CD14-positive monocyte (primary cell): ENCODE measurements around the gene ACSF2. TPM values are rescaled to one million over a fixed set of nuclear protein-coding genes. Genes with fewer than 3 reads are reported as not detected.

Source experiments
- DNase-seq, 3 donors: peaks; one replicate each; pipeline ENCODE4 v3.0.0-alpha.2; 2011 to 2022
- H2AFZ ChIP-seq: 2 replicates; pipeline ENCODE4 v1.6.0; 2012; ENCODE audit warnings: mild to moderate bottlenecking, low read depth, low read length, inconsistent platforms; ENCODE audit not compliant: insufficient read depth, poor library complexity, severe bottlenecking
- H3K27ac ChIP-seq, 2 donors: 1 replicate in 1 of 2; 2 replicates in 1 of 2; pipeline ENCODE4 v1.5.1; 2012 to 2013; ENCODE audit warnings: low read length in 2 of 2, control low read depth in 1 of 2, inconsistent platforms in 1 of 2, low read depth in 1 of 2, mild to moderate bottlenecking in 1 of 2
- H3K27me3 ChIP-seq, 2 donors: one replicate each; pipeline versions ENCODE4 v1.6.0 to v1.6.1; 2011 to 2013; ENCODE audit warnings: low read length in 2 of 2; ENCODE audit not compliant: control insufficient read depth in 2 of 2, insufficient read depth in 2 of 2
- H3K36me3 ChIP-seq, 2 donors: replicated peaks in 1 of 2; 1 replicate in 1 of 2; 2 replicates in 1 of 2; pipeline versions ENCODE4 v1.5.1 to v1.6.1; 2012 to 2013; ENCODE audit warnings: low read length in 2 of 2, control low read depth in 1 of 2, inconsistent platforms in 1 of 2, mild to moderate bottlenecking in 1 of 2; ENCODE audit not compliant: insufficient read depth in 2 of 2, control insufficient read depth in 1 of 2
- H3K4me1 ChIP-seq, 2 donors: 1 replicate in 1 of 2; 2 replicates in 1 of 2; pipeline versions ENCODE4 v1.5.1 to v1.6.1; 2012 to 2013; ENCODE audit warnings: low read length in 2 of 2, control low read depth in 1 of 2, inconsistent platforms in 1 of 2, mild to moderate bottlenecking in 1 of 2, moderate library complexity in 1 of 2; ENCODE audit not compliant: insufficient read depth in 2 of 2, control insufficient read depth in 1 of 2
- H3K4me2 ChIP-seq: replicated peaks from 2 replicates; pipeline ENCODE3; 2012; ENCODE audit warnings: low read length, moderate library complexity, mild to moderate bottlenecking; ENCODE audit not compliant: poor library complexity, severe bottlenecking; ENCODE audit errors: extremely low read depth
- H3K4me3 ChIP-seq, 3 experiments: fragments of 200-600 bp in 1 of 3; sonication (generic) in 1 of 3; replicated peaks in 1 of 3; 1 replicate in 2 of 3; 2 replicates in 1 of 3; pipeline ENCODE4 v1.5.1; 2011 to 2013; ENCODE audit warnings: low read length in 3 of 3, mild to moderate bottlenecking in 3 of 3, control low read depth in 2 of 3, low read depth in 2 of 3, inconsistent platforms in 1 of 3, moderate library complexity in 1 of 3
- H3K79me2 ChIP-seq: 2 replicates; pipeline ENCODE4 v1.6.0; 2012; ENCODE audit warnings: mild to moderate bottlenecking, control low read depth, inconsistent platforms, low read length, moderate library complexity; ENCODE audit not compliant: insufficient read depth
- H3K9ac ChIP-seq: 2 replicates; pipeline ENCODE4 v1.6.0; 2017; ENCODE audit warnings: low read length, mild to moderate bottlenecking; ENCODE audit not compliant: insufficient read depth, poor library complexity, severe bottlenecking
- H3K9me3 ChIP-seq, 2 donors: replicated peaks in 1 of 2; 1 replicate in 1 of 2; 2 replicates in 1 of 2; pipeline versions ENCODE4 v1.5.1 to v1.6.1; 2012 to 2013; ENCODE audit warnings: low read length in 2 of 2, control low read depth in 1 of 2; ENCODE audit not compliant: control insufficient read depth in 1 of 2, insufficient read depth in 1 of 2
- H4K20me1 ChIP-seq: 2 replicates; pipeline ENCODE4 v1.6.0; 2012; ENCODE audit warnings: mild to moderate bottlenecking, low read length, control low read depth, moderate library complexity; ENCODE audit not compliant: insufficient read depth
- H3K27ac Mint-ChIP-seq, 7 donors: one replicate each; pipeline ENCODE4 v1.8.0; 2020; ENCODE audit warnings: mild to moderate bottlenecking in 7 of 7, mixed read lengths in 7 of 7, moderate library complexity in 6 of 7, inconsistent platforms in 2 of 7
- H3K27me3 Mint-ChIP-seq, 3 donors: one replicate each; pipeline ENCODE4 v1.8.0; 2021 to 2022; ENCODE audit warnings: low read depth in 3 of 3, mild to moderate bottlenecking in 3 of 3, mixed read lengths in 3 of 3, moderate library complexity in 3 of 3, inconsistent platforms in 1 of 3
- H3K36me3 Mint-ChIP-seq, 2 donors: one replicate each; pipeline ENCODE4 v1.8.0; 2020; ENCODE audit warnings: mixed read lengths in 2 of 2, inconsistent platforms in 1 of 2, mild to moderate bottlenecking in 1 of 2
- H3K4me1 Mint-ChIP-seq: one replicate; pipeline ENCODE4 v1.8.0; 2020; ENCODE audit warnings: mild to moderate bottlenecking, mixed read lengths
- H3K4me3 Mint-ChIP-seq, 2 donors: one replicate each; pipeline ENCODE4 v1.8.0; 2020; ENCODE audit warnings: mild to moderate bottlenecking in 2 of 2, mixed read lengths in 2 of 2, moderate library complexity in 1 of 2
- H3K9me3 Mint-ChIP-seq, 7 donors: one replicate each; pipeline ENCODE4 v1.8.0; 2020 to 2022; ENCODE audit warnings: mixed read lengths in 7 of 7, mild to moderate bottlenecking in 6 of 7, moderate library complexity in 6 of 7, inconsistent platforms in 2 of 7
- CTCF ChIP-seq: fragments of 200-600 bp; IDR thresholded peaks from one replicate; pipeline ENCODE4 v1.8.0; 2022; ENCODE audit warnings: antibody characterized with exemption, mild to moderate bottlenecking
- WGBS: methylation state at CpG from one replicate; pipeline ENCODE4 v1.1.5; 2013; ENCODE audit warnings: missing lambda C conversion rate; ENCODE audit not compliant: insufficient coverage; 5-methylcytosine and 5-hydroxymethylcytosine counted together
- intact Hi-C, 2 donors: fragments of 100-400 bp; cut with micrococcal nuclease; formaldehyde crosslinking; loops; one replicate each; pipeline versions ENCODE4 v1.15.0 to v1.15.1; 2023
- polyA plus RNA-seq, 3 donors: library from polyadenylated mRNA; depleted of rRNA in 1 of 3; unstranded in 2 of 3; stranded (reverse) in 1 of 3; fragments of 300-500 nt in 2 of 3; fragments of >200 nt in 1 of 3; fragmentation: Illumina TruSeq in 2 of 3; gene quantifications; 1 replicate in 2 of 3; 2 replicates in 1 of 3; pipeline ENCODE4 v1.2.3, GENCODE V29; 2012 to 2021

Gene ACSF2
- polyA plus RNA-seq, 3 donors, result 2.8 to 24.4 (median 5.5) TPM

GRCh38 chr17:50465635-50466034 is 39.6 kb downstream of the ACSF2 start:
- DNase-seq, result no peak
- H3K27ac ChIP-seq, result no peak overlapping the region
- Mint-ChIP-seq H3K27ac (no peak overlapping the region), H3K4me3 (no peak overlapping the region), H3K9me3 (peaks cover 0 to 7% (median 2%) of the 10 kb centered on the region in 7 donors), H3K4me1 (peaks cover 10% of the 10 kb centered on the region), H3K36me3 (no peaks in the 10 kb centered on the region), H3K27me3 (peaks cover 31 to 38% (median 38%) of the 10 kb centered on the region in 3 donors)
- WGBS, result 86% methylated on average over 8 of the region's 9 CpGs
- H3K27me3 ChIP-seq, result peaks cover 12 to 36% of the 10 kb centered on the region in 2 donors
- TF ChIP-seq CTCF, result no peak
- no peak overlapping the region for H3K4me3 ChIP-seq
- no peaks in the 10 kb centered on the region for H3K79me2 ChIP-seq
- no peak overlapping the region for H2AFZ ChIP-seq
- H3K9me3 ChIP-seq, result no peaks in the 10 kb centered on the region
- H3K4me1 ChIP-seq, result peaks cover 5 to 10% of the 10 kb centered on the region in 2 donors
- intact Hi-C loops, result no loop called here
- no peaks in the 10 kb centered on the region for H3K36me3 ChIP-seq
- H4K20me1 ChIP-seq, result no peaks in the 10 kb centered on the region
- H3K4me2 ChIP-seq, result no peak overlapping the region
- H3K9ac ChIP-seq, result no peak overlapping the region

- peaks cover 0 to 7% (median 2%) of the 10 kb centered on the region in 7 donors for H3K9me3 Mint-ChIP-seq
- no peak overlapping the region for H3K27ac ChIP-seq
- no peaks in the 10 kb centered on the region for H3K9me3 ChIP-seq
- H2AFZ ChIP-seq, result no peak overlapping the region
- no peaks in the 10 kb centered on the region for H3K36me3 Mint-ChIP-seq
- H3K4me2 ChIP-seq, result no peak overlapping the region
- peaks cover 12 to 41% of the 10 kb centered on the region in 2 donors for H3K27me3 ChIP-seq
- H3K27me3 Mint-ChIP-seq, result peaks cover 32 to 42% (median 42%) of the 10 kb centered on the region in 3 donors
- H3K4me1 ChIP-seq, result peaks cover 5 to 10% of the 10 kb centered on the region in 2 donors
- WGBS, result 95% methylated on average over 2 of the region's 9 CpGs
- no peaks in the 10 kb centered on the region for H3K79me2 ChIP-seq
- no peak overlapping the region for H3K27ac Mint-ChIP-seq
- H3K4me3 Mint-ChIP-seq, result no peak overlapping the region
- H3K4me3 ChIP-seq, result no peak overlapping the region
- TF ChIP-seq CTCF, result no peak
- no peak overlapping the region for H3K9ac ChIP-seq
- no peak for DNase-seq
- intact Hi-C loops, result no loop called here
- no peaks in the 10 kb centered on the region for H4K20me1 ChIP-seq
- H3K4me1 Mint-ChIP-seq, result peaks cover 10% of the 10 kb centered on the region
- no peaks in the 10 kb centered on the region for H3K36me3 ChIP-seq
These were observed 40.5 kb downstream of the ACSF2 start for GRCh38 chr17:50466371-50467113.
